Left kidney (tissue), 2 donors: ENCODE data around the gene CACYBP. TPM values are rescaled to one million over a fixed set of nuclear protein-coding genes. Genes with fewer than 3 reads are reported as not detected.

Experiments
- DNase-seq: peaks from one replicate; pipeline ENCODE4 v3.0.0-alpha.2; 2013
- polyA plus RNA-seq: library from polyadenylated mRNA; unstranded; fragments of 120-200 nt; gene quantifications from one replicate; pipeline ENCODE4 v1.2.1, GENCODE V29; 2013; ENCODE audit not compliant: insufficient read length

CACYBP gene
- polyA plus RNA-seq, 1 donor = 140 TPM

GRCh38 chr1:174968750-174969244, 30.9 kb upstream of the CACYBP start:
- no peak for DNase-seq

- DNase-seq = no peak
Measured at GRCh38 chr1:174969977-174970376, 29.8 kb upstream of the CACYBP start.

GRCh38 chr1:174971466-174971865, 28.3 kb upstream of the CACYBP start:
- no peak for DNase-seq

- no peak for DNase-seq
Measured at GRCh38 chr1:174971902-174972301, 27.8 kb upstream of the CACYBP start.

GRCh38 chr1:174974711-174975119, 25.0 kb upstream of the CACYBP start:
- no peak for DNase-seq

- no peak for DNase-seq
Measured at GRCh38 chr1:174975764-174976163, 24.0 kb upstream of the CACYBP start.

- DNase-seq = no peak
Measured at GRCh38 chr1:174976436-174977108, 23.2 kb upstream of the CACYBP start.

- no peak for DNase-seq
Measured at GRCh38 chr1:174982971-174983689, 16.6 kb upstream of the CACYBP start.

GRCh38 chr1:174984952-174985351, 14.8 kb upstream of the CACYBP start:
- no peak for DNase-seq

GRCh38 chr1:174988539-174988938, 11.2 kb upstream of the CACYBP start:
- no peak for DNase-seq

- no peak for DNase-seq
Measured at GRCh38 chr1:174988986-174989385, 10.8 kb upstream of the CACYBP start.

GRCh38 chr1:174989536-174990220, 10.1 kb upstream of the CACYBP start:
- no peak for DNase-seq

GRCh38 chr1:174990382-174990999, 9.3 kb upstream of the CACYBP start:
- no peak for DNase-seq

- DNase-seq = no peak
Measured at GRCh38 chr1:174991473-174991872, 8.3 kb upstream of the CACYBP start.

GRCh38 chr1:174995121-174995520, 4.6 kb upstream of the CACYBP start:
- DNase-seq = no peak

GRCh38 chr1:174995916-174996315, 3.8 kb upstream of the CACYBP start:
- DNase-seq = no peak

- no peak for DNase-seq
Measured at GRCh38 chr1:174996476-174996875, 3.3 kb upstream of the CACYBP start.

GRCh38 chr1:174997041-174997440, 2.7 kb upstream of the CACYBP start:
- DNase-seq = no peak

- DNase-seq = peak; percentile 75
Measured at GRCh38 chr1:174998569-174999215, 1.1 kb upstream of the CACYBP start.

GRCh38 chr1:174999216-174999935, 371 bp upstream of the CACYBP start:
- DNase-seq = peak; percentile 99

- no peak for DNase-seq
Measured at GRCh38 chr1:175000697-175001187, 995 bp downstream of the CACYBP start.
